Activated CD8-positive, alpha-beta T cell treated with anti-CD3 and anti-CD28 coated beads for 36 hours (primary cell): ENCODE data around the gene WWC2. TPM values are rescaled to one million over a fixed set of nuclear protein-coding genes. Genes with fewer than 3 reads are reported as not detected.

Experiments used
- ATAC-seq: fragments of 200-7000 bp; cut with Tn5 transposase; one replicate; pipeline ENCODE4 v1.10.0; 2021; ENCODE audit warnings: mild to moderate bottlenecking, moderate library complexity
- CTCF ChIA-PET: fragments of 350-600 bp; sonication (Branson Sonifier 250); formaldehyde crosslinking; loops from one replicate; lab custom pipeline; 2021; ENCODE audit warnings: antibody characterized with exemption; lab: Charles Lee
- POLR2A ChIA-PET: fragments of 350-600 bp; sonication (Branson Sonifier 250); formaldehyde crosslinking; loops from one replicate; lab custom pipeline; 2021; ENCODE audit warnings: antibody characterized with exemption; lab: Charles Lee
- DNase-seq: peaks from one replicate; pipeline ENCODE4 v3.0.0-alpha.2; 2020
- H3K27ac Mint-ChIP-seq: one replicate; pipeline ENCODE4 v1.8.0; 2021; ENCODE audit warnings: mild to moderate bottlenecking, mixed read lengths
- H3K27me3 Mint-ChIP-seq: one replicate; pipeline ENCODE4 v1.8.0; 2021; ENCODE audit warnings: mixed read lengths
- H3K36me3 Mint-ChIP-seq: one replicate; pipeline ENCODE4 v1.8.0; 2021; ENCODE audit warnings: low read depth, mixed read lengths
- H3K4me1 Mint-ChIP-seq: one replicate; pipeline ENCODE4 v1.8.0; 2021; ENCODE audit warnings: low read depth, mixed read lengths
- H3K4me3 Mint-ChIP-seq: one replicate; pipeline ENCODE4 v1.8.0; 2021; ENCODE audit warnings: mild to moderate bottlenecking, moderate library complexity, mixed read lengths
- H3K9me3 Mint-ChIP-seq: one replicate; pipeline ENCODE4 v1.8.0; 2021; ENCODE audit warnings: mixed read lengths
- CTCF ChIP-seq: fragments of 200-600 bp; IDR thresholded peaks from one replicate; pipeline ENCODE4 v1.8.0; 2022; ENCODE audit warnings: antibody characterized with exemption, mild to moderate bottlenecking
- intact Hi-C: fragments of 100-400 bp; cut with micrococcal nuclease; formaldehyde crosslinking; loops from one replicate; pipeline ENCODE4 v1.10.0; 2022
- total RNA-seq, 2 experiments: library from RNA; stranded (reverse); gene quantifications; one replicate each; pipeline ENCODE4 v1.2.3, GENCODE V29; 2021

Gene WWC2
- total RNA-seq, 2 experiments from 2014 or later: 1.9 TPM

DNA sequence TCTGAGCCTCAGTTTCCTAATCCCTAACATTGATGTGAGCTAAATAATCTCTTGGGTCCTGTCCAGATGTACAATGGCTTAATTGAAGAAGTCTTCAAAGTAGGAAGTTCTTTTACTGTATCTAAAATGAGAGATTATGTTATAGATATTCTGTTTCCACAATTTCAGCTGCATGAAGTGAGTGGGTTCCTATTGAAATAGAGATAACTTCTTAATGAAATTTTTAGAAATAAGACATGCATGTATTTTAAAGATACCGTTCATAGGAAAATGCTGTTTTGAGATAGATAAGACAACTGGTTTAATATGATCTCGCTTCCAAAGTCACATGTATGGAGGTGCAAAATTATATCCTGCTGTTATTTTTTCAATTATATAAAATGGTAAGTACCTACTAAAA lies 149.1 kb downstream of the WWC2 start:
- Mint-ChIP-seq H3K4me1 (no peaks in the 10 kb centered on the region), H3K36me3 (no peaks in the 10 kb centered on the region), H3K27ac (no peak overlapping the region), H3K9me3 (no peaks in the 10 kb centered on the region), H3K4me3 (no peak overlapping the region), H3K27me3 (no peaks in the 10 kb centered on the region)
- no peak for TF ChIP-seq CTCF
- intact Hi-C loops: no loop called here
- ChIA-PET POLR2A (no interaction called here), CTCF (interaction anchor here (1.3 to 6.7 kb wide), 4 partner anchors 9 to 310 kb away, joined by 4 to 75 read pairs (median 46); no protein-coding TSS in a partner anchor)
- ATAC-seq (no peak), DNase-seq (no peak)

DNA sequence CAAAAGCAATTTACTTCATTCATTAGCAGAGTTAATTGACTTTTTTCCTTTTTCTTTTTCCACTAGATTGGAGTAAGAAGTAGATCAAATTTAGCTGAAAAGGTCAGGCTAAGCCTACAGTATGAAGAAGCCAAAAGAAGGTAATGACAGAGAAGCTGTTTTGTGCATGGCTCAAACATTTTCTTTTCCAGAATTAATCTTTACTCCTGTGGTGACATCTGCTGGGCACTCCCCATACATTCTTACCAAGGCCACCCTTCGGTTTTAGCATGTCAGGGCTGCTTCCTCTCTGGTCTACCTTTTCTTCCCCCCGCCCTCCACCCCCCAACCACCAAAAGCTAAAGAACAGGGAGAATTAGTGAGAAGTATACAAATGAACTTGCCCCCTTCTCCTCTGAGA lies 150.8 kb downstream of the WWC2 start:
- no peak overlapping the region for H3K27ac Mint-ChIP-seq
- no peaks in the 10 kb centered on the region for H3K27me3 Mint-ChIP-seq
- CTCF ChIA-PET: interaction anchor here (0.7 to 6.7 kb wide), 12 partner anchors 10 to 800 kb away, joined by 3 to 75 read pairs (median 5); no protein-coding TSS in a partner anchor
- H3K4me3 Mint-ChIP-seq: no peak overlapping the region
- H3K36me3 Mint-ChIP-seq: no peaks in the 10 kb centered on the region
- ATAC-seq: no peak
- intact Hi-C loops: no loop called here
- POLR2A ChIA-PET: interaction anchor here (1.1 kb wide), 1 partner anchor 379 kb away, joined by 3 read pairs; no protein-coding TSS in a partner anchor
- H3K9me3 Mint-ChIP-seq: no peaks in the 10 kb centered on the region
- no peak for TF ChIP-seq CTCF
- H3K4me1 Mint-ChIP-seq: no peaks in the 10 kb centered on the region
- peak; percentile 44 for DNase-seq

GRCh38 chr4:183250831-183251230 lies 151.8 kb downstream of the WWC2 start:
- POLR2A ChIA-PET: interaction anchor here (1.1 kb wide), 1 partner anchor 380 kb away, joined by 3 read pairs; no protein-coding TSS in a partner anchor
- intact Hi-C loops: no loop called here

GRCh38 chr4:183252959-183253358 lies 153.9 kb downstream of the WWC2 start:
- no peak for TF ChIP-seq CTCF
- H3K36me3 Mint-ChIP-seq: no peaks in the 10 kb centered on the region
- H3K4me3 Mint-ChIP-seq: no peak overlapping the region
- H3K9me3 Mint-ChIP-seq: no peaks in the 10 kb centered on the region
- no peaks in the 10 kb centered on the region for H3K27me3 Mint-ChIP-seq
- intact Hi-C loops: no loop called here
- H3K27ac Mint-ChIP-seq: no peak overlapping the region
- no peak for ATAC-seq
- ChIA-PET CTCF (interaction anchor here (1.6 to 6.7 kb wide), 4 partner anchors 9 to 315 kb away, joined by 6 to 75 read pairs (median 49); no protein-coding TSS in a partner anchor), POLR2A (no interaction called here)
- no peak for DNase-seq
- no peaks in the 10 kb centered on the region for H3K4me1 Mint-ChIP-seq

More at GRCh38 chr4:183250831-183251230, 151.8 kb downstream of the WWC2 start:
- ATAC-seq: no peak
- CTCF ChIA-PET: interaction anchor here (0.6 to 6.7 kb wide), 10 partner anchors 9 to 313 kb away, joined by 3 to 75 read pairs (median 5); no protein-coding TSS in a partner anchor
- H3K27ac Mint-ChIP-seq: no peak overlapping the region
- DNase-seq: no peak
- H3K4me3 Mint-ChIP-seq: no peak overlapping the region
- H3K36me3 Mint-ChIP-seq: no peaks in the 10 kb centered on the region
- TF ChIP-seq CTCF: no peak
- no peaks in the 10 kb centered on the region for H3K27me3 Mint-ChIP-seq
- H3K4me1 Mint-ChIP-seq: no peaks in the 10 kb centered on the region
- no peaks in the 10 kb centered on the region for H3K9me3 Mint-ChIP-seq

DNA sequence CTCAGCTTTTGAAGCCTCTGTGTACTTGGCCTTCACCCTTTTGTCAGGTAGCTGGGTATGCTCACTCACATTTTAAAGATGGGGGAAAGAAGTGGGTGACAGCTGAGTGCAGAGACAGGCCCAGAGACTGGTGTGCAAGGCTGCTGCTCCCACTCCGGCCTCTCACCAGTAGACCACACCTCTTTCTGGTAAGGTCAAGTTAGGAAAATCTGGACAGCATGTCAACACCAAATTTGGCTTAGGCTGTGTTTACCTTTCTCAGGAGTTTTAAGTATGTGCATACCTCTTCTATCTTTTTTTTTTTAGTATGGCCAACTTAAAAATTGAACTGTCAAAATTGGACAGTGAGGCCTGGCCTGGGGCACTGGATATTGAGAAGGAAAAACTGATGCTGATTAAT lies 154.4 kb downstream of the WWC2 start:
- Mint-ChIP-seq H3K27ac (no peak overlapping the region), H3K4me3 (no peak overlapping the region), H3K36me3 (no peaks in the 10 kb centered on the region), H3K4me1 (no peaks in the 10 kb centered on the region), H3K9me3 (no peaks in the 10 kb centered on the region), H3K27me3 (no peaks in the 10 kb centered on the region)
- intact Hi-C loops: no loop called here
- ATAC-seq (no peak), DNase-seq (no peak)
- TF ChIP-seq CTCF: no peak
- ChIA-PET POLR2A (no interaction called here), CTCF (interaction anchor here (1.6 to 6.7 kb wide), 3 partner anchors 9 to 315 kb away, joined by 6 to 75 read pairs (median 46); no protein-coding TSS in a partner anchor)
